GM21381 (cell line): Measurements from ENCODE around the gene AP2A1.
A peak's percentile ranks its signal among the peaks of the same experiment; 100 is the strongest.
"Not testable (repeated sequence)": the region's sequence is repeated elsewhere in the genome, so short reads cannot be mapped to it uniquely, and the experiment has no call there.

Experiments used
- ATAC-seq: cut with Tn5 transposase; IDR thresholded peaks from one replicate; pipeline ENCODE4 v1.9.1; 2021; ENCODE audit warnings: mild to moderate bottlenecking, moderate library complexity; ENCODE audit not compliant: unreplicated experiment

The AP2A1 gene

GRCh38 chr19:49811328-49811727 is 44.5 kb downstream of the AP2A1 start:
- ATAC-seq = no peak

GRCh38 chr19:49812452-49812996 is 45.7 kb downstream of the AP2A1 start:
- ATAC-seq = no peak

GRCh38 chr19:49812997-49813861 is 46.4 kb downstream of the AP2A1 start, which contains the start of gene FUZ:
FUZ (minus strand) TSS chr19:49813292; CDS start chr19:49813106, 186 bp downstream.
- peak; percentile 56 for ATAC-seq

- no peak for ATAC-seq
Measured at GRCh38 chr19:49814010-49814409, 47.2 kb downstream of the AP2A1 start.

GRCh38 chr19:49816590-49816989 is 49.8 kb downstream of the AP2A1 start:
- ATAC-seq = no peak

GRCh38 chr19:49817964-49818648 is 51.3 kb downstream of the AP2A1 start, which contains the start of gene MED25:
MED25 (plus strand) TSS chr19:49818289; CDS start chr19:49818342, 53 bp downstream.
- ATAC-seq = peak; percentile 66

GRCh38 chr19:49818649-49819370 is 52.0 kb downstream of the AP2A1 start:
- no peak for ATAC-seq

GRCh38 chr19:49819452-49820115 is 52.8 kb downstream of the AP2A1 start:
- not testable (repeated sequence) for ATAC-seq

GRCh38 chr19:49820125-49820524 is 53.3 kb downstream of the AP2A1 start:
- no peak for ATAC-seq

- no peak for ATAC-seq
Measured at GRCh38 chr19:49823472-49823871, 56.7 kb downstream of the AP2A1 start.

- ATAC-seq = no peak
Measured at GRCh38 chr19:49824662-49825061, 57.9 kb downstream of the AP2A1 start.

GRCh38 chr19:49827034-49827433 is 60.2 kb downstream of the AP2A1 start:
- ATAC-seq = no peak

- ATAC-seq = no peak
Measured at GRCh38 chr19:49829200-49829599, 62.4 kb downstream of the AP2A1 start.

- ATAC-seq = no peak
Measured at GRCh38 chr19:49829721-49830120, 62.9 kb downstream of the AP2A1 start.

- ATAC-seq = no peak
Measured at GRCh38 chr19:49830766-49831165, 64.0 kb downstream of the AP2A1 start.

GRCh38 chr19:49831592-49831991 is 64.8 kb downstream of the AP2A1 start:
- no peak for ATAC-seq

- ATAC-seq = no peak
Measured at GRCh38 chr19:49832556-49832955, 65.8 kb downstream of the AP2A1 start.

GRCh38 chr19:49833599-49833998 is 66.8 kb downstream of the AP2A1 start:
- no peak for ATAC-seq

- no peak for ATAC-seq
Measured at GRCh38 chr19:49835562-49835961, 68.8 kb downstream of the AP2A1 start.
